PC-9 (cell line): ENCODE measurements around the gene APOL2.

ENCODE experiments used
- EZH2 ChIP-seq: fragments of 200-600 bp; sonication (generic); IDR thresholded peaks from 2 replicates; pipeline ENCODE4 v1.8.0; 2017; ENCODE audit warnings: antibody characterized with exemption, low read depth
- TF ChIP-seq, protein P1 (sequence below): fragments of 200-600 bp; sonication (generic); conservative IDR thresholded peaks from 2 replicates; pipeline ENCODE4 v1.6.1; 2017; ENCODE audit warnings: mixed run types, antibody characterized with exemption, mild to moderate bottlenecking, moderate library complexity

DNA sequence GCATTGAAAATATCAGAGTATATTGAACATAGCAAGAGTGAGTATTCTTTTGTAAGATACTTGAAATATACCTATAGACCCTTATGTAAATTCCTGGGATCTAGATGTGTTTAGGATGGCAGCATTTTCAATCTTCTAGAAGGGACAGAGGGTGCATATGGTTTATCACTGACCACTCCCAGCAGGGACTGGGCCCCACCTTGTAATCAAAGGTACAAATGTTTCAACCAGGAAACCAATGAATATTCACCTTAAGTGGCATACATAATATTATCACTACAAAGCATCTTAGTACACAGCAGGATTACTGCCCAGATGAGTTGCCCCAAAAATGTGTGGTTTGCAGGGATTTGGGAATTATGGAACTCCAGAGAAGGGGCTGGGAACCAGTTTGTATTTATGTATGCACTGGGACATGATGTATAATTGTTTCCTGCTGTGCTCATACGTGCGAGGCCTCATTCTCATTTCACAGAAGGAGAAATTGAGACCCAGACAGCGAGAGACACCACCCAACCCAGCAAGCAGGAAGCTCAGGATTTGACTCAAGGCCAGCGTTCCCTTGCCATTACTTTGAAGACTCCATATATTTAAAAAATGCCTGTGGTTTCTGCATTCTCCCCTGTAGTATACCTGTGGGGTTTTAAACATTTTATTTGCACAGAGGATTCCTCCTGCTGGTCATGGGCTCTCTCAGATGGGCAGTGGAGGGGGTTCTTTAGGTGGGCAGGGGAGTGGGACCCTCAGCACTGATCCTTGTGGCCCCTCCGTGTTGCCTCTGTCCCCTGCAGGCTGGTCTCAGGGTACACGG, 42.9 kb downstream of the APOL2 start:
- TF ChIP-seq, protein P1, sequence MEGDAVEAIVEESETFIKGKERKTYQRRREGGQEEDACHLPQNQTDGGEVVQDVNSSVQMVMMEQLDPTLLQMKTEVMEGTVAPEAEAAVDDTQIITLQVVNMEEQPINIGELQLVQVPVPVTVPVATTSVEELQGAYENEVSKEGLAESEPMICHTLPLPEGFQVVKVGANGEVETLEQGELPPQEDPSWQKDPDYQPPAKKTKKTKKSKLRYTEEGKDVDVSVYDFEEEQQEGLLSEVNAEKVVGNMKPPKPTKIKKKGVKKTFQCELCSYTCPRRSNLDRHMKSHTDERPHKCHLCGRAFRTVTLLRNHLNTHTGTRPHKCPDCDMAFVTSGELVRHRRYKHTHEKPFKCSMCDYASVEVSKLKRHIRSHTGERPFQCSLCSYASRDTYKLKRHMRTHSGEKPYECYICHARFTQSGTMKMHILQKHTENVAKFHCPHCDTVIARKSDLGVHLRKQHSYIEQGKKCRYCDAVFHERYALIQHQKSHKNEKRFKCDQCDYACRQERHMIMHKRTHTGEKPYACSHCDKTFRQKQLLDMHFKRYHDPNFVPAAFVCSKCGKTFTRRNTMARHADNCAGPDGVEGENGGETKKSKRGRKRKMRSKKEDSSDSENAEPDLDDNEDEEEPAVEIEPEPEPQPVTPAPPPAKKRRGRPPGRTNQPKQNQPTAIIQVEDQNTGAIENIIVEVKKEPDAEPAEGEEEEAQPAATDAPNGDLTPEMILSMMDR, result no peak
- no peak for TF ChIP-seq EZH2
